GM21423 (cell line): ENCODE measurements around the gene TMPRSS15.

Source experiments
- ATAC-seq: cut with Tn5 transposase; IDR thresholded peaks from one replicate; pipeline ENCODE4 v1.9.1; 2021; ENCODE audit warnings: mild to moderate bottlenecking, moderate library complexity; ENCODE audit not compliant: unreplicated experiment

The TMPRSS15 gene

DNA sequence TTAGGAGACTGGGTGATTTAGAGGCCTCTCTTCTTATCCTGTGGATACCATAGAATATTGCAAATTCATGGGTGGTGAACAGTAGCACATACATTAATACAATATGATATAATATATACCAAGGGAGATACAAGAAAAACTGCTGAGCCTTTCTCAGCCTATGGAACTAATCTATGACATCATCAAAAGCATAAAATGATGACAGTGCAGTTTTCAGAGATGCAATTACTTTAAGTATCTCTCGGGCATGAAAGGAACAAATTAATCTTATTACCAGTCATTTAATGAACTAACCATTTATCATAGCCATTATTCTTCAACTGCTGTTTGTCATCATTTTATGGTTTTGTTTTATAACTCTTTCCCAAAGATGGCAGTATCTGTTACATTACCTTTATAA, 155.4 kb downstream of the TMPRSS15 start:
- no peak for ATAC-seq

DNA sequence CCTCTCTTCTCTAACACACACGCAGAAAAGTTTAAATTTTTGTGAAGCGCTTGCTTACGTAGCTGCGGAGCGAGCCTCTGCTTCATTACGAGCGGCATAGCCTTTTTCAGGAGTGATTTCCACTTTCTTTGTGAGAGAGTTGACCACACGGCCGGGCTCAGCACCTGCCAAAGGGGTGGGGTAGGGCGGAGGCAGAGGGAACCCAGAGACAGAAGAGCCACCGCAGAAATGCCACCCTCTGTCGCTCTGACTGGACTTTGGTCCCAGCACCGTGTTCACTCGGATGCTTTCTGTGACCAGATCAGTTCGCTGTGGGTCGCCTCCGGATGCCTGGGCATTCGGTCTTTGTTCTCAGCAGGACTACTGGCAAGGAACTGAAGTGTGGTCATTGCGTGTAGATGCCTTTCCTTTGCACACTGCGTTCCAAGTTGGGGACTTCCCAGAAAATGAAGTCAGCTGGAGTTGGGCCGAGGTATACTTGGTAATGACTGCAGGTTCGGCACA, 158.1 kb downstream of the TMPRSS15 start:
- no peak for ATAC-seq

DNA sequence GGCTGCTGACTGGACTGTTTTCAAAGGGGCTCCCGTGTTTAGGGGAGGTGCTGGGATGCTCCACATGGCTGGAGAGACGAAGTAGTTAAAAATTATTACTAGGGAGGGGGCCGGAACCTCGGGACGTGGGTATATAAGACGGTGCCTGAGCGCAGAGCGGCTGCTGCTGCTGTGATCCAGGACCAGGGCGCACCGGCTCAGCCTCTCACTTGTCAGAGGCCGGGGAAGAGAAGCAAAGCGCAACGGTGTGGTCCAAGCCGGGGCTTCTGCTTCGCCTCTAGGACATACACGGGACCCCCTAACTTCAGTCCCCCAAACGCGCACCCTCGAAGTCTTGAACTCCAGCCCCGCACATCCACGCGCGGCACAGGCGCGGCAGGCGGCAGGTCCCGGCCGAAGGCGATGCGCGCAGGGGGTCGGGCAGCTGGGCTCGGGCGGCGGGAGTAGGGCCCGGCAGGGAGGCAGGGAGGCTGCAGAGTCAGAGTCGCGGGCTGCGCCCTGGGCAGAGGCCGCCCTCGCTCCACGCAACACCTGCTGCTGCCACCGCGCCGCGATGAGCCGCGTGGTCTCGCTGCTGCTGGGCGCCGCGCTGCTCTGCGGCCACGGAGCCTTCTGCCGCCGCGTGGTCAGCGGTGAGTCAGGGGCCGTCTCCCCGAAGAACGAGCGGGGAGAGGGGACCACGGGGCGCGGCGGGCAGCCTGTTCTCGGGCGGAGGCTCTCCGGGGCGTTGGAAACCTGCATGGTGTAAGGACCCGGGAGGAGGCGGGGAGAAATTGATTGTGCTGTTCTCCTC, 158.7 kb downstream of the TMPRSS15 start, which contains the start of gene CHODL:
TSS of gene CHODL (plus strand) at position 163 of the 793 bp plus-strand sequence. CDS start at position 554, 391 bp downstream.
- no peak for ATAC-seq

GRCh38 chr21:18235545-18235944, 168.0 kb downstream of the TMPRSS15 start:
- ATAC-seq, result no peak

- no peak for ATAC-seq
Observed at GRCh38 chr21:18228060-18228739, 175.4 kb downstream of the TMPRSS15 start.

GRCh38 chr21:18222346-18222745, 181.2 kb downstream of the TMPRSS15 start:
- no peak for ATAC-seq

GRCh38 chr21:18220498-18220897, 183.1 kb downstream of the TMPRSS15 start:
- no peak for ATAC-seq
